ENCODE measurements around the gene CD84.

- TF ChIP-seq EZH2phosphoT487 (IDR thresholded peaks at IDR 0.05; ENCODE audit: low read depth, severe bottlenecking, unreplicated experiment) (no peak), CTCF (IDR thresholded peaks at IDR 0.05; ENCODE audit: poor library complexity) (no peak)
Measured at GRCh38 chr1:160553778-160554177, 25.5 kb downstream of the CD84 start.
